OCI-LY7 (cell line): ENCODE data around the gene GFER. TPM values are rescaled to one million over a fixed set of nuclear protein-coding genes. Genes with fewer than 3 reads are reported as not detected.

Experiments
- BruUV-seq: library from RNA; stranded (reverse); fragments of 400-500 nt; replicated peaks from 2 replicates; lab custom pipeline; 2021; lab: Mats Ljungman, UMichigan
- CTCF ChIA-PET: fragments of 300-600 bp; sonication (Branson Sonifier 250); formaldehyde crosslinking; loops from one replicate; lab custom pipeline; 2022; ENCODE audit warnings: antibody characterized with exemption; ENCODE audit not compliant: unreplicated experiment; lab: Charles Lee
- POLR2A ChIA-PET: fragments of 300-600 bp; sonication (Branson Sonifier 250); formaldehyde crosslinking; loops from one replicate; lab custom pipeline; 2022; ENCODE audit warnings: antibody characterized with exemption; lab: Charles Lee
- DNase-seq: peaks from one replicate; pipeline ENCODE4 v3.0.0-alpha.2; 2015; ENCODE audit warnings: low spot score
- H2AFZ ChIP-seq: fragments of 200-600 bp; sonication (generic), shearing (Covaris generic); 2 replicates; pipeline ENCODE4 v1.6.1; 2014; ENCODE audit warnings: mild to moderate bottlenecking, antibody characterized with exemption, low read length, moderate library complexity
- H3K27ac ChIP-seq: fragments of 200-600 bp; sonication (generic); 2 replicates; pipeline ENCODE4 v1.5.1; 2014; ENCODE audit warnings: mixed run types, low read depth, mild to moderate bottlenecking, moderate library complexity, low read length, inconsistent platforms; ENCODE audit not compliant: poor library complexity, severe bottlenecking
- H3K36me3 ChIP-seq: fragments of 200-600 bp; sonication (generic); 2 replicates; pipeline ENCODE4 v1.6.1; 2014; ENCODE audit warnings: mild to moderate bottlenecking, antibody characterized with exemption, low read length, moderate library complexity, mixed read lengths; ENCODE audit not compliant: insufficient read depth
- H3K4me1 ChIP-seq: fragments of 200-600 bp; sonication (generic); 2 replicates; pipeline ENCODE4 v1.5.1; 2014; ENCODE audit warnings: mild to moderate bottlenecking, low read length; ENCODE audit not compliant: insufficient read depth, poor library complexity, severe bottlenecking
- H3K4me2 ChIP-seq: fragments of 200-600 bp; sonication (generic); 2 replicates; pipeline ENCODE4 v1.6.1; 2014; ENCODE audit warnings: mild to moderate bottlenecking, low read length
- H3K4me3 ChIP-seq: fragments of 200-600 bp; sonication (generic); 2 replicates; pipeline ENCODE4 v1.5.1; 2014; ENCODE audit warnings: mild to moderate bottlenecking, low read depth, low read length; ENCODE audit not compliant: poor library complexity, severe bottlenecking
- H3K79me2 ChIP-seq: fragments of 200-600 bp; sonication (generic); 2 replicates; pipeline ENCODE4 v1.6.1; 2016; ENCODE audit warnings: low read depth, mild to moderate bottlenecking, low read length, moderate library complexity, mixed read lengths; ENCODE audit not compliant: insufficient read depth
- H3K9me2 ChIP-seq: fragments of 200-600 bp; sonication (generic); 2 replicates; pipeline ENCODE4 v1.6.1; 2016; ENCODE audit warnings: mild to moderate bottlenecking, low read length, mixed read lengths; ENCODE audit not compliant: insufficient read depth
- H3K9me3 ChIP-seq: fragments of 200-600 bp; sonication (generic); 2 replicates; pipeline ENCODE4 v1.6.1; 2014; ENCODE audit warnings: mild to moderate bottlenecking, mixed run types, low read length, mixed read lengths
- H4K20me1 ChIP-seq: fragments of 200-600 bp; sonication (generic); 2 replicates; pipeline ENCODE4 v1.6.1; 2014; ENCODE audit warnings: mild to moderate bottlenecking, antibody characterized with exemption, low read length, moderate library complexity, mixed read lengths; ENCODE audit not compliant: insufficient read depth
- EZH2phosphoT487 ChIP-seq: fragments of 200-600 bp; sonication (generic); IDR thresholded peaks from 2 replicates; pipeline ENCODE4 v1.6.1; 2018; ENCODE audit warnings: low read depth, borderline replicate concordance, mild to moderate bottlenecking, mixed run types, antibody characterized with exemption, low read length, moderate library complexity, mixed read lengths
- intact Hi-C: fragments of 100-400 bp; cut with micrococcal nuclease; formaldehyde crosslinking; loops from one replicate; pipeline ENCODE4 v1.10.0; 2022; ENCODE audit not compliant: unreplicated experiment
- total RNA-seq, 2 experiments: library from RNA; depleted of rRNA in 1 of 2; stranded (reverse); fragments of >200 nt in 1 of 2; shearing (Covaris generic) in 1 of 2; gene quantifications; 2 replicates each; pipeline ENCODE4 v1.2.3, GENCODE V29; 2014 to 2022
- TF ChIP-seq, protein P1 (sequence below): fragments of 200-600 bp; sonication (generic); conservative IDR thresholded peaks from 2 replicates; pipeline ENCODE4 v1.5.1; 2014; ENCODE audit warnings: mild to moderate bottlenecking, antibody characterized with exemption, low read length, moderate library complexity, mixed read lengths

The GFER gene
- total RNA-seq, 2 experiments from 2014 or later = 32.3 to 40.2 TPM

DNA sequence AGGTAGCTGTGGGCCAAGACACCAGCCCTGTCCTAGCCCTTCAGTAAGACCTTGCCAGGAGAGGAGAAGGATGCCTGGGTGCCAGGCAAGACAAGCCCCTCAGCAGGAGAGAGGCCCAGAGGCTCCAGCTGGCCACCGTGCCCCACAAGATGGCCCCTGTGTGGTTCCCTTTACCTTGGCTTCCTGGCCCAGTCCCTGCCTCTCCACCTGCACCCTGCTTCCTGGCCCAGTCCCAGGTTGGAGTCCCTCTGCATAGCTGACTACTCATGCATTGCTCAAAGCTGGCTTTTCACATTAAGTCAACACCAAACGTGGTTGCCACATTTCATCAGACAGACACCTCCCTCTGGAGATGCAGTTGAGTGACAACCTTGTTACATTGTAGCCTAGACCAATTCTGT is 9.7 kb downstream of the GFER start:
- peak overlapping the region; percentile 18; the same call in 1 of the 2 replicates for H3K4me2 ChIP-seq
- intact Hi-C loops = loop anchor here (2.0 kb wide), 1 partner anchor 29 kb away; the partner anchor contains the start of gene RPS2
- H3K27ac ChIP-seq = peak overlapping the region; percentile 65
- no peak for TF ChIP-seq EZH2phosphoT487
- TF ChIP-seq, protein P1, sequence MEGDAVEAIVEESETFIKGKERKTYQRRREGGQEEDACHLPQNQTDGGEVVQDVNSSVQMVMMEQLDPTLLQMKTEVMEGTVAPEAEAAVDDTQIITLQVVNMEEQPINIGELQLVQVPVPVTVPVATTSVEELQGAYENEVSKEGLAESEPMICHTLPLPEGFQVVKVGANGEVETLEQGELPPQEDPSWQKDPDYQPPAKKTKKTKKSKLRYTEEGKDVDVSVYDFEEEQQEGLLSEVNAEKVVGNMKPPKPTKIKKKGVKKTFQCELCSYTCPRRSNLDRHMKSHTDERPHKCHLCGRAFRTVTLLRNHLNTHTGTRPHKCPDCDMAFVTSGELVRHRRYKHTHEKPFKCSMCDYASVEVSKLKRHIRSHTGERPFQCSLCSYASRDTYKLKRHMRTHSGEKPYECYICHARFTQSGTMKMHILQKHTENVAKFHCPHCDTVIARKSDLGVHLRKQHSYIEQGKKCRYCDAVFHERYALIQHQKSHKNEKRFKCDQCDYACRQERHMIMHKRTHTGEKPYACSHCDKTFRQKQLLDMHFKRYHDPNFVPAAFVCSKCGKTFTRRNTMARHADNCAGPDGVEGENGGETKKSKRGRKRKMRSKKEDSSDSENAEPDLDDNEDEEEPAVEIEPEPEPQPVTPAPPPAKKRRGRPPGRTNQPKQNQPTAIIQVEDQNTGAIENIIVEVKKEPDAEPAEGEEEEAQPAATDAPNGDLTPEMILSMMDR = no peak
- no peaks in the 10 kb centered on the region for H3K79me2 ChIP-seq
- H3K9me2 ChIP-seq = no peaks in the 10 kb centered on the region
- BruUV-seq = no TSS peak
- no peak overlapping the region for H3K4me3 ChIP-seq
- peaks cover 36% of the 10 kb centered on the region for H3K4me1 ChIP-seq
- peaks cover 34% of the 10 kb centered on the region for H3K36me3 ChIP-seq
- no peak overlapping the region for H2AFZ ChIP-seq
- H4K20me1 ChIP-seq = no peaks in the 10 kb centered on the region
- POLR2A ChIA-PET = no interaction called here
- no peaks in the 10 kb centered on the region for H3K9me3 ChIP-seq
- DNase-seq = peak; percentile 48
- CTCF ChIA-PET = no interaction called here

DNA sequence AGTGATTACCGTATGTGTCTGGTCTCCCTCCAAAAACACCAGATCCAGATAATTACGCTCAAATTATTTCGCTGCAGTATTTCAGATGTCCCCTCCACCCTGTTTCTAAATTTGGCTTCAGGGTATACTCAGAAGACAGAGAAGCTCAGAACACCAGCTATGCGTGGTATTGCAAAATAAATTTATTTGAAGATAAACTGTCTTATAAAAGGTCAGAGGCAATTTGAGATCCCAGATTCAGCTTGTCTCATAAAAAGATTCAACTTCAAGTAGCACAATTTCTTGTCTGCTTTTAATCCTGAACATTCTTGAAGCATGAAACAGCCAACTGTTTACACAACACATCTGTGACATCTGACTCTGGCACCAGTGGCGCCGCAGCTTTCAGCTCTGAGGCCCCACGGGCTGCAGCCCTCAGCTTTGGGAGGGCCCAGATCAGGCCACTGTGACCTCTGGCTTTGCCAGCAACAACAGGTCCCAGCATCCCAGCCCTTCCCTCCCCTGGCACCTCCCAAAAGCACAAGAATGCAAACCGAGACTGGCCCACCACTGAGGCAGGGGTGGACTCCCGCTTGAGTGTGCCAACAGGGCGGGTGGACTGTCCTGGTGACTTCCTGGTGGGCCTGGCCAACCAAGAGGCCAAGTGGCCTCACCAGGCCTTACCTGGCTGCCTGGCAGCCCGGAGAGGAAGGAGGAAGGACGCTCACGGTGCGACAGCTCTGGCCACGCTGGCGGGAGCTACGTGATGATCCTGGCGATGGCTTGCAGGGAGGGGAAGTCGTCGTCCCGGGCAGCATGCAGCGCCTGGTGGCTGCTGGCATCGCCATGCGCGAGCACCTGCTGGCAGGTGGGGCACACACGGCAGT is 13.7 kb downstream of the GFER start:
- no peak for DNase-seq
- Histone ChIP-seq H3K27ac (no peak overlapping the region), H3K4me3 (no peak overlapping the region), H3K4me1 (peaks cover 15% of the 10 kb centered on the region), H3K9me2 (no peaks in the 10 kb centered on the region), H3K4me2 (no peak overlapping the region), H2AFZ (no peak overlapping the region), H3K9me3 (no peaks in the 10 kb centered on the region), H3K36me3 (peaks cover 74% of the 10 kb centered on the region), H4K20me1 (no peaks in the 10 kb centered on the region), H3K79me2 (no peaks in the 10 kb centered on the region)
- intact Hi-C loops = no loop called here
- BruUV-seq = TSS peak; percentile 64
- ChIA-PET POLR2A (interaction anchor here (0.6 kb wide), 1 partner anchor 968 kb away, joined by 4 read pairs; no protein-coding TSS in a partner anchor), CTCF (no interaction called here)
- no peak for TF ChIP-seq EZH2phosphoT487
- TF ChIP-seq, protein P1 = no peak
